ENCODE data around the gene ZNF841. TPM values are rescaled to one million over a fixed set of nuclear protein-coding genes. Genes with fewer than 3 reads are reported as not detected.

Gene ZNF841
- total and polyA plus RNA-seq, 9 of the 15 experiments (the other 6 are each of a cell fraction or from before 2014, with no cell fraction given), result 3.1 to 17.1 (median 11.0) TPM

DNA sequence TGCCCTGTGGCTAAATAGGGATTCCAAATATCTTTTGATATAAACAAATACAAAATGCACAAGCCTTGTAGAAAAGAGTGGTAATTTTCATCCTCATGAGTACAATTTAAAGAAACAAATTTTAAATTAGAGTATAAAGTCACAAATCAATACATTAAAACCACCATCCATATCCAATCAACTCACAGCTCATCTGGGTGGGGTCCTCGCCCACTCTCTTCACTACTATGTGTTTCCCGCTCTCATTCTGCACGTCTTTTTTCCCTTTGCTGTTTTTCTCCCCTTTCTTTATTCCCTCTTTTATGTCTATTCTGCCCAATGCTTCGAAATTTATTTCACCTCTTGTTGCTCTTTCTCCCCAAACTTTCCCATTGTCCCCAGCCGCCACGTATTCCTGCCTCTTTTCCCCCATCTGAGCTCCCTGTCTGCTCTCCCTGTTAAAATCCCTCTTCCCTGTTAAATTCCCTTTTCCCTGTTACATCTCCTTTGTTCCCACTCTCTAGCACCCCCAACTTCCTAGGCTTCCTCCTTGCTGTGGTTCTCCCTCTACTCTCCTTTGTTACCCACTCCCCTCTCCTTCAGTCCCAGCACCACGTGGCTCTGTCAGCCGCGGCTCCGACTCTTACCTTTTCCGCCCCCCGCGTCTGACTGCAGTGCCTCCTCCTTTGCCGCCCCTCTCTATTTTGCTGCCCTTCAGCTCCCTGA lies 42.9 kb upstream of the ZNF841 start (continued):
- TF ChIP-seq, protein P1, sequence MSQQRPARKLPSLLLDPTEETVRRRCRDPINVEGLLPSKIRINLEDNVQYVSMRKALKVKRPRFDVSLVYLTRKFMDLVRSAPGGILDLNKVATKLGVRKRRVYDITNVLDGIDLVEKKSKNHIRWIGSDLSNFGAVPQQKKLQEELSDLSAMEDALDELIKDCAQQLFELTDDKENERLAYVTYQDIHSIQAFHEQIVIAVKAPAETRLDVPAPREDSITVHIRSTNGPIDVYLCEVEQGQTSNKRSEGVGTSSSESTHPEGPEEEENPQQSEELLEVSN (IDR thresholded peaks at IDR 0.05; ENCODE audit: borderline replicate concordance in 1 of 2, extremely low read depth in 1 of 2, insufficient read depth in 1 of 2, insufficient read length in 1 of 2, low read depth in 1 of 2, low read length in 1 of 2, poor library complexity in 1 of 2, severe bottlenecking in 1 of 2), result peak; percentile 43 to 67
- TF ChIP-seq, protein P2, sequence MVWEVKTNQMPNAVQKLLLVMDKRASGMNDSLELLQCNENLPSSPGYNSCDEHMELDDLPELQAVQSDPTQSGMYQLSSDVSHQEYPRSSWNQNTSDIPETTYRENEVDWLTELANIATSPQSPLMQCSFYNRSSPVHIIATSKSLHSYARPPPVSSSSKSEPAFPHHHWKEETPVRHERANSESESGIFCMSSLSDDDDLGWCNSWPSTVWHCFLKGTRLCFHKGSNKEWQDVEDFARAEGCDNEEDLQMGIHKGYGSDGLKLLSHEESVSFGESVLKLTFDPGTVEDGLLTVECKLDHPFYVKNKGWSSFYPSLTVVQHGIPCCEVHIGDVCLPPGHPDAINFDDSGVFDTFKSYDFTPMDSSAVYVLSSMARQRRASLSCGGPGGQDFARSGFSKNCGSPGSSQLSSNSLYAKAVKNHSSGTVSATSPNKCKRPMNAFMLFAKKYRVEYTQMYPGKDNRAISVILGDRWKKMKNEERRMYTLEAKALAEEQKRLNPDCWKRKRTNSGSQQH (CRISPR knock-in tag; IDR thresholded peaks at IDR 0.05), result peak; percentile 34; the same call in 1 of the 2 replicates
- TF ChIP-seq, protein P3, sequence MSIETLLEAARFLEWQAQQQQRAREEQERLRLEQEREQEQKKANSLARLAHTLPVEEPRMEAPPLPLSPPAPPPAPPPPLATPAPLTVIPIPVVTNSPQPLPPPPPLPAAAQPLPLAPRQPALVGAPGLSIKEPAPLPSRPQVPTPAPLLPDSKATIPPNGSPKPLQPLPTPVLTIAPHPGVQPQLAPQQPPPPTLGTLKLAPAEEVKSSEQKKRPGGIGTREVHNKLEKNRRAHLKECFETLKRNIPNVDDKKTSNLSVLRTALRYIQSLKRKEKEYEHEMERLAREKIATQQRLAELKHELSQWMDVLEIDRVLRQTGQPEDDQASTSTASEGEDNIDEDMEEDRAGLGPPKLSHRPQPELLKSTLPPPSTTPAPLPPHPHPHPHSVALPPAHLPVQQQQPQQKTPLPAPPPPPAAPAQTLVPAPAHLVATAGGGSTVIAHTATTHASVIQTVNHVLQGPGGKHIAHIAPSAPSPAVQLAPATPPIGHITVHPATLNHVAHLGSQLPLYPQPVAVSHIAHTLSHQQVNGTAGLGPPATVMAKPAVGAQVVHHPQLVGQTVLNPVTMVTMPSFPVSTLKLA (conservative IDR thresholded peaks at IDR 0.05), result peak; percentile 94 to 95
- peak; percentile 8 for TF ChIP-seq TAF9B (IDR thresholded peaks at IDR 0.05; ENCODE audit: partially characterized antibody)
- peak; percentile 4 for TF ChIP-seq POLR2B (IDR thresholded peaks at IDR 0.05; ENCODE audit: low read depth, partially characterized antibody)
- peak in 1 of 2 experiments; percentile 76; a peak in 2 of 4 replicates for TF ChIP-seq SIN3A (IDR thresholded peaks at IDR 0.05; ENCODE audit: borderline replicate concordance in 2 of 2, control insufficient read depth in 1 of 2, low read depth in 2 of 2, low read length in 2 of 2)
- 0 out of 2 replicates have a peak, but pooled peaks have one; percentile 27 for TF ChIP-seq EGR1 (conservative IDR thresholded peaks at IDR 0.05)
- peak; percentile 86 for TF ChIP-seq MYC (IDR thresholded peaks at IDR 0.05; ENCODE audit: low read depth, low read length)
- TF ChIP-seq MYC (CRISPR knock-in tag; IDR thresholded peaks at IDR 0.05; ENCODE audit: borderline replicate concordance, low read depth), result no peak
- TF ChIP-seq PHB2 (IDR thresholded peaks at IDR 0.05; ENCODE audit: low read depth), result 0 out of 2 replicates have a peak, but pooled peaks have one; percentile 29
- no peak for TF ChIP-seq CREB1 (IDR thresholded peaks at IDR 0.05)
- TF ChIP-seq CREB1 (CRISPR knock-in tag; IDR thresholded peaks at IDR 0.05), result no peak
- 0 out of 4 replicates have a peak, but pooled peaks of 1 of the 2 experiments have one; percentile 47 for TF ChIP-seq MCM7 (IDR thresholded peaks at IDR 0.05)
- TF ChIP-seq HLTF (IDR thresholded peaks at IDR 0.05), result peak; percentile 81; the same call in 1 of the 2 replicates
- peak in 1 of 2 experiments; percentile 36; a peak in 2 of 4 replicates for TF ChIP-seq FOXK2 (conservative IDR thresholded peaks at IDR 0.05 in 1 of 2, IDR thresholded peaks at IDR 0.05 in 1 of 2; ENCODE audit: low read depth in 2 of 2)
- peak; percentile 54 for TF ChIP-seq SAP30 (IDR thresholded peaks at IDR 0.05; ENCODE audit: borderline replicate concordance, insufficient read depth, low read depth, low read length, poor library complexity, severe bottlenecking)
- TF ChIP-seq, protein P4, sequence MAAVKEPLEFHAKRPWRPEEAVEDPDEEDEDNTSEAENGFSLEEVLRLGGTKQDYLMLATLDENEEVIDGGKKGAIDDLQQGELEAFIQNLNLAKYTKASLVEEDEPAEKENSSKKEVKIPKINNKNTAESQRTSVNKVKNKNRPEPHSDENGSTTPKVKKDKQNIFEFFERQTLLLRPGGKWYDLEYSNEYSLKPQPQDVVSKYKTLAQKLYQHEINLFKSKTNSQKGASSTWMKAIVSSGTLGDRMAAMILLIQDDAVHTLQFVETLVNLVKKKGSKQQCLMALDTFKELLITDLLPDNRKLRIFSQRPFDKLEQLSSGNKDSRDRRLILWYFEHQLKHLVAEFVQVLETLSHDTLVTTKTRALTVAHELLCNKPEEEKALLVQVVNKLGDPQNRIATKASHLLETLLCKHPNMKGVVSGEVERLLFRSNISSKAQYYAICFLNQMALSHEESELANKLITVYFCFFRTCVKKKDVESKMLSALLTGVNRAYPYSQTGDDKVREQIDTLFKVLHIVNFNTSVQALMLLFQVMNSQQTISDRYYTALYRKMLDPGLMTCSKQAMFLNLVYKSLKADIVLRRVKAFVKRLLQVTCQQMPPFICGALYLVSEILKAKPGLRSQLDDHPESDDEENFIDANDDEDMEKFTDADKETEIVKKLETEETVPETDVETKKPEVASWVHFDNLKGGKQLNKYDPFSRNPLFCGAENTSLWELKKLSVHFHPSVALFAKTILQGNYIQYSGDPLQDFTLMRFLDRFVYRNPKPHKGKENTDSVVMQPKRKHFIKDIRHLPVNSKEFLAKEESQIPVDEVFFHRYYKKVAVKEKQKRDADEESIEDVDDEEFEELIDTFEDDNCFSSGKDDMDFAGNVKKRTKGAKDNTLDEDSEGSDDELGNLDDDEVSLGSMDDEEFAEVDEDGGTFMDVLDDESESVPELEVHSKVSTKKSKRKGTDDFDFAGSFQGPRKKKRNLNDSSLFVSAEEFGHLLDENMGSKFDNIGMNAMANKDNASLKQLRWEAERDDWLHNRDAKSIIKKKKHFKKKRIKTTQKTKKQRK (IDR thresholded peaks at IDR 0.05; ENCODE audit: borderline replicate concordance, low read depth, low read length), result no peak
- TF ChIP-seq MBD2 (IDR thresholded peaks at IDR 0.05; ENCODE audit: borderline replicate concordance, low read depth), result no peak
- no peak for TF ChIP-seq CCNT2 (IDR thresholded peaks at IDR 0.05; ENCODE audit: borderline replicate concordance, extremely low read depth, insufficient read length, low read depth, low read length)
